ENCODE results near the gene NR1H4.

NR1H4 gene

GRCh38 chr12:100472325-100472724 is 1.3 kb upstream of the NR1H4 start:
- H3K27ac ChIP-seq: no peak overlapping the region
- TF ChIP-seq CTCF (conservative IDR thresholded peaks at IDR 0.05): no peak

GRCh38 chr12:100473050-100473715 is 483 bp upstream of the NR1H4 start:
- no peak for TF ChIP-seq CTCF (conservative IDR thresholded peaks at IDR 0.05)
- H3K27ac ChIP-seq: no peak overlapping the region

- H3K27ac ChIP-seq: no peak overlapping the region
- no peak for TF ChIP-seq CTCF (conservative IDR thresholded peaks at IDR 0.05)
Measured at GRCh38 chr12:100474617-100475016, 951 bp downstream of the NR1H4 start.

GRCh38 chr12:100476013-100476751 is 2.5 kb downstream of the NR1H4 start:
- no peak for TF ChIP-seq CTCF (conservative IDR thresholded peaks at IDR 0.05)
- H3K27ac ChIP-seq: no peak overlapping the region

- H3K27ac ChIP-seq: no peak overlapping the region
- TF ChIP-seq CTCF (conservative IDR thresholded peaks at IDR 0.05): no peak
Measured at GRCh38 chr12:100481021-100481420, 7.4 kb downstream of the NR1H4 start.

GRCh38 chr12:100484183-100484886 is 10.7 kb downstream of the NR1H4 start:
- no peak overlapping the region for H3K27ac ChIP-seq
- no peak for TF ChIP-seq CTCF (conservative IDR thresholded peaks at IDR 0.05)

GRCh38 chr12:100484891-100485471 is 11.3 kb downstream of the NR1H4 start:
- no peak overlapping the region for H3K27ac ChIP-seq
- TF ChIP-seq CTCF (conservative IDR thresholded peaks at IDR 0.05): no peak

Measured in VCaP (cell line).